BLaER1 treated with 17β-estradiol and CSF1 and Interleukin-3, amounts not matched to agents 10 nM and 100 nM (cell line): ENCODE results near the gene ALK.

Source experiments
- H3K27ac ChIP-seq, 11 experiments: shearing (Covaris generic); formaldehyde crosslinking; 2 replicates each; pipeline ENCODE4 v1.8.1; 2022
- H3K27me3 ChIP-seq, 11 experiments: shearing (Covaris generic); formaldehyde crosslinking; 2 replicates each; pipeline ENCODE4 v1.8.1; 2022
- H3K36me3 ChIP-seq, 11 experiments: shearing (Covaris generic); formaldehyde crosslinking; 2 replicates each; pipeline ENCODE4 v1.8.1; 2022
- H3K4me1 ChIP-seq, 10 experiments: shearing (Covaris generic); formaldehyde crosslinking; 2 replicates each; pipeline ENCODE4 v1.8.1; 2022
- H3K4me2 ChIP-seq, 11 experiments: shearing (Covaris generic); formaldehyde crosslinking; 2 replicates each; pipeline ENCODE4 v1.8.1; 2022
- H3K4me3 ChIP-seq, 10 experiments: shearing (Covaris generic); formaldehyde crosslinking; 2 replicates each; pipeline ENCODE4 v1.8.1; 2022
- H3K9ac ChIP-seq, 11 experiments: shearing (Covaris generic); formaldehyde crosslinking; 2 replicates each; pipeline ENCODE4 v1.8.1; 2022
- H3K9me3 ChIP-seq, 11 experiments: shearing (Covaris generic); formaldehyde crosslinking; replicated peaks in 1 of 11; 2 replicates each; pipeline ENCODE4 v1.8.1; 2022
- H4K20me1 ChIP-seq, 11 experiments: shearing (Covaris generic); formaldehyde crosslinking; 2 replicates each; pipeline ENCODE4 v1.8.1; 2022
- Cebpa-rat ChIP-seq, 11 experiments: shearing (Covaris generic); IDR thresholded peaks; 2 replicates each; pipeline ENCODE4 v1.8.1; 2022

ALK gene

GRCh38 chr2:29921560-29921915 is at the start of gene ALK:
TSS of gene ALK (minus strand) at chr2:29921586. CDS start at chr2:29920659, 927 bp downstream.
- Histone ChIP-seq H3K4me1 (peaks cover 35 to 52% (median 45%) of the 10 kb centered on the region in 10 experiments), H3K9ac (peak within 1 kb of the TSS in 5 of 11 experiments; percentile 10 to 60 (median 43); a peak in 5 of 22 replicates), H3K4me3 (peak within 1 kb of the TSS; percentile 48 to 70 (median 58)), H3K4me2 (peak within 1 kb of the TSS; percentile 94 to 100 (median 98)), H3K36me3 (no peaks in the 10 kb centered on the region), H4K20me1 (peaks cover 0 to 20% (median 11%) of the 10 kb centered on the region in 11 experiments; a peak in 12 of 22 replicates), H3K9me3 (peaks cover 0 to 10% (median 0%) of the 10 kb centered on the region in 11 experiments; a peak in 4 of 22 replicates), H3K27me3 (peaks cover 20 to 32% (median 27%) of the 10 kb centered on the region in 11 experiments), H3K27ac (no peak within 1 kb of the TSS)
- TF ChIP-seq Cebpa-rat (IDR thresholded peaks at IDR 0.05), result no peak

GRCh38 chr2:29966266-29966665 is 44.9 kb upstream of the ALK start:
- Histone ChIP-seq H3K4me1 (peaks cover 0 to 6% (median 0%) of the 10 kb centered on the region in 10 experiments; a peak in 1 of 20 replicates), H3K27ac (no peak overlapping the region), H4K20me1 (no peaks in the 10 kb centered on the region), H3K4me2 (no peak overlapping the region), H3K27me3 (no peaks in the 10 kb centered on the region), H3K9me3 (no peaks in the 10 kb centered on the region), H3K9ac (no peak overlapping the region), H3K4me3 (no peak overlapping the region), H3K36me3 (no peaks in the 10 kb centered on the region)
- no peak for TF ChIP-seq Cebpa-rat (IDR thresholded peaks at IDR 0.05)

GRCh38 chr2:29963972-29964570 is 42.7 kb upstream of the ALK start:
- Histone ChIP-seq H3K9ac (no peak overlapping the region), H3K9me3 (no peaks in the 10 kb centered on the region), H3K27me3 (no peaks in the 10 kb centered on the region), H3K4me1 (peaks cover 0 to 6% (median 0%) of the 10 kb centered on the region in 10 experiments; a peak in 1 of 20 replicates), H4K20me1 (no peaks in the 10 kb centered on the region), H3K27ac (no peak overlapping the region), H3K36me3 (no peaks in the 10 kb centered on the region), H3K4me3 (no peak overlapping the region), H3K4me2 (no peak overlapping the region)
- no peak for TF ChIP-seq Cebpa-rat (IDR thresholded peaks at IDR 0.05)

DNA sequence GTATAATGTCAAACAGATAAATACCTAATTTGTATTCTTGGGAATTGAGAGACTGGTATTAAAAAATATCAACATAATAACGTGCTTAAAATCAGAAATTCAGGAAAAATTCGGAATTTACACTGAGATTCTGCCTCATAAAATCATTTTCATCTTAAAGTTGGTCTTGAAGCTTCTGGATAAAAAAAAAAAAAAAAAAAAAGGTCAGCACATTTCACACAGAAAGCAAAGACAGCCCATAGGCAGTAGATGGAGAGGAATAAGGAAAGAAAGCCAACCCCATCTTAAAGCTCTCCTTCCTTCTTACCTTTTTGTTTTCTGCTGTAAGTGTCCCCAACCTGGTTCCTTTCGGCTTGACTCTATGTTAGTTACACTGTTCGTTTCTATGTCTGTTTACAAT is 41.5 kb upstream of the ALK start:
- no peak overlapping the region for H3K4me2 ChIP-seq
- no peaks in the 10 kb centered on the region for H3K36me3 ChIP-seq
- no peak overlapping the region for H3K4me3 ChIP-seq
- no peak for TF ChIP-seq Cebpa-rat (IDR thresholded peaks at IDR 0.05)
- H3K9me3 ChIP-seq, result no peaks in the 10 kb centered on the region
- H4K20me1 ChIP-seq, result no peaks in the 10 kb centered on the region
- no peak overlapping the region for H3K9ac ChIP-seq
- H3K27ac ChIP-seq, result no peak overlapping the region
- H3K27me3 ChIP-seq, result no peaks in the 10 kb centered on the region
- H3K4me1 ChIP-seq, result peaks cover 0 to 6% (median 0%) of the 10 kb centered on the region in 10 experiments; a peak in 1 of 20 replicates

- Histone ChIP-seq H3K27me3 (no peaks in the 10 kb centered on the region), H3K9ac (no peak overlapping the region), H3K9me3 (no peaks in the 10 kb centered on the region), H3K36me3 (no peaks in the 10 kb centered on the region), H3K4me2 (no peak overlapping the region), H3K27ac (no peak overlapping the region; a peak in 1 of 22 replicates), H3K4me3 (no peak overlapping the region), H4K20me1 (no peaks in the 10 kb centered on the region), H3K4me1 (peaks cover 0 to 5% (median 0%) of the 10 kb centered on the region in 10 experiments; a peak in 1 of 20 replicates)
- TF ChIP-seq Cebpa-rat (IDR thresholded peaks at IDR 0.05), result no peak
These were observed 32.9 kb upstream of the ALK start for GRCh38 chr2:29954316-29954715.

- Histone ChIP-seq H3K9me3 (no peaks in the 10 kb centered on the region), H3K4me3 (no peak overlapping the region), H4K20me1 (no peaks in the 10 kb centered on the region), H3K4me2 (no peak overlapping the region), H3K27me3 (no peaks in the 10 kb centered on the region), H3K4me1 (peaks cover 0 to 5% (median 0%) of the 10 kb centered on the region in 10 experiments; a peak in 1 of 20 replicates), H3K27ac (no peak overlapping the region), H3K9ac (no peak overlapping the region), H3K36me3 (no peaks in the 10 kb centered on the region)
- TF ChIP-seq Cebpa-rat (IDR thresholded peaks at IDR 0.05), result no peak
These were observed 31.6 kb upstream of the ALK start for GRCh38 chr2:29952973-29953372.

GRCh38 chr2:29951576-29951975 is 30.2 kb upstream of the ALK start:
- H3K4me3 ChIP-seq, result no peak overlapping the region
- no peak for TF ChIP-seq Cebpa-rat (IDR thresholded peaks at IDR 0.05)
- no peaks in the 10 kb centered on the region for H3K27me3 ChIP-seq
- no peak overlapping the region for H3K9ac ChIP-seq
- no peaks in the 10 kb centered on the region for H3K9me3 ChIP-seq
- H3K36me3 ChIP-seq, result no peaks in the 10 kb centered on the region
- H4K20me1 ChIP-seq, result no peaks in the 10 kb centered on the region
- no peak overlapping the region for H3K27ac ChIP-seq
- H3K4me1 ChIP-seq, result peaks cover 0 to 5% (median 0%) of the 10 kb centered on the region in 10 experiments; a peak in 1 of 20 replicates
- H3K4me2 ChIP-seq, result no peak overlapping the region

DNA sequence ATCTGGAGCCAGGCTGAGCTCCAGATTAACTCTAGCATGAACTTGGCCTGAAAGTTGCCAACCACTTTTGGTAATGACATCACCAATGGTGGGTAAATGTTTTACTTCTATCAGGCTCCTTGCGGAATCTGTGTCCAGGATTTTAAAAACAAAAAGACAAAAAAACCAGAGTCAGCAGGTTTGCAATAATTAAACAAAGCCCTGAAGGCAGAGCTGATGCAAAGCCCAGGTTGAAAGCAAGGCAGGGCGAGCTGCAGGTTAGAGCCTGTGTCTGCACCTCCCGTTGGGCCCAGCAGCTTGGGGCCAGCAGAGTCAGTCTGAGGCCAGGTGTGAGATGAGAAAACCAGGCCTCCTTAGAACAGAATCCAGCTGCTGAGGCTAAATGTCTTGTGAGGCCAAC is 29.1 kb upstream of the ALK start:
- peaks cover 0 to 5% (median 0%) of the 10 kb centered on the region in 10 experiments; a peak in 1 of 20 replicates for H3K4me1 ChIP-seq
- no peak overlapping the region for H3K9ac ChIP-seq
- no peak overlapping the region for H3K4me3 ChIP-seq
- TF ChIP-seq Cebpa-rat (IDR thresholded peaks at IDR 0.05), result no peak
- no peak overlapping the region for H3K27ac ChIP-seq
- H3K4me2 ChIP-seq, result no peak overlapping the region
- peaks cover 0 to 3% (median 0%) of the 10 kb centered on the region in 11 experiments; a peak in 4 of 22 replicates for H3K9me3 ChIP-seq
- no peaks in the 10 kb centered on the region for H4K20me1 ChIP-seq
- no peaks in the 10 kb centered on the region for H3K36me3 ChIP-seq
- H3K27me3 ChIP-seq, result no peaks in the 10 kb centered on the region

DNA sequence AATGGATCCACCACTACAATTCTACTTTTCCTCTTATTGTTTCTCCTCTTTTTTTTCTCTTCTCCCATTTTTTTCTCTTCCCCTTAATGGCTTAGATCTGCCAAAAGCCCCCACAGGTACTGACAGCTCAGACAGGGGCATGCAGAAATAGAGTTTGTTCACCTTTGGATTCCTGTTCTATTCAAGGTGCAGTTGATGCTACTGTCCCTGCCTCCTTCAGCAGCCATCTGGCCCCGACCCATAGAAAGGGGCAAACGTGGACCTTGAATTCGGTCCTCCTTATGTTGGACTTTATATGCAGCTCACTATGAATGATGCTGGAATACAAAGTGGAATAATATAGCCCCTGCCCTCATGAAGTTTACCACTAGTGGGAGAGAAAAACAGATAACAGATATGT is 27.7 kb upstream of the ALK start:
- no peak overlapping the region for H3K4me3 ChIP-seq
- no peaks in the 10 kb centered on the region for H3K36me3 ChIP-seq
- no peaks in the 10 kb centered on the region for H3K27me3 ChIP-seq
- H3K9ac ChIP-seq, result no peak overlapping the region
- H3K27ac ChIP-seq, result no peak overlapping the region
- H3K9me3 ChIP-seq, result peaks cover 0 to 11% (median 3%) of the 10 kb centered on the region in 11 experiments; a peak in 4 of 22 replicates
- no peak overlapping the region for H3K4me2 ChIP-seq
- peaks cover 0 to under 1% (median 0%) of the 10 kb centered on the region in 10 experiments; a peak in 1 of 20 replicates for H3K4me1 ChIP-seq
- no peaks in the 10 kb centered on the region for H4K20me1 ChIP-seq
- TF ChIP-seq Cebpa-rat (IDR thresholded peaks at IDR 0.05), result no peak

DNA sequence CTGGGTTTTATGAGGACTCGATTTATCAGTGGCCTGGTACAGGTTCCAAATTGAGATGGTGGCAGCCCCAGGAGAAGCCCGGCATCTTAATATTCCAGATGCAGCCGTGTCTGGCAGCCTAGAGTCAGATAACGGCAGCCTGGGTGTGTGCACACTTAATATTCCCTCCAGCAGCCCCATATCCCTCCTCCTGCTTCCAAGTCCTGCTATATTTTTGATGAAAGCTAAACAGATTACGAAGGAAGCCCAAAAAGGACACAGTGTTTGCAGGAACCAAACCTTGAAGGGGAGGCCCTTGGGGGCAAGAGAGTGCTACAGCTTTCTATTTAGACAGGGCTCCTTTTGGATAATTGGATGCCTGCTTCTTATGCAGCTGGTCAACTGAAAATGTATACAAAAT is 25.1 kb upstream of the ALK start:
- Histone ChIP-seq H3K9ac (no peak overlapping the region), H3K4me2 (no peak overlapping the region), H3K36me3 (no peaks in the 10 kb centered on the region), H3K9me3 (peaks cover 0 to 13% (median 3%) of the 10 kb centered on the region in 11 experiments; a peak in 4 of 22 replicates), H3K4me1 (no peaks in the 10 kb centered on the region), H3K27ac (no peak overlapping the region), H3K27me3 (no peaks in the 10 kb centered on the region), H3K4me3 (no peak overlapping the region), H4K20me1 (no peaks in the 10 kb centered on the region)
- TF ChIP-seq Cebpa-rat (IDR thresholded peaks at IDR 0.05), result no peak
